Peyer's patch (tissue), 4 donors: ENCODE measurements around the gene CFAP77.

Experiments used
- CTCF ChIP-seq, 6 experiments: fragments of 450-650 bp in 4 of 6; fragments of 200-600 bp in 2 of 6; sonication (generic) in 1 of 6; IDR thresholded peaks; one replicate each; pipeline ENCODE4 v1.5.1; 2017 to 2019; ENCODE audit warnings: antibody characterized with exemption in 6 of 6, mild to moderate bottlenecking in 3 of 6, moderate library complexity in 1 of 6
- POLR2A ChIP-seq, 2 donors: fragments of 450-650 bp; IDR thresholded peaks; one replicate each; pipeline ENCODE4 v1.5.1; 2017; ENCODE audit warnings: antibody characterized with exemption in 2 of 2, mild to moderate bottlenecking in 2 of 2, moderate library complexity in 2 of 2

DNA sequence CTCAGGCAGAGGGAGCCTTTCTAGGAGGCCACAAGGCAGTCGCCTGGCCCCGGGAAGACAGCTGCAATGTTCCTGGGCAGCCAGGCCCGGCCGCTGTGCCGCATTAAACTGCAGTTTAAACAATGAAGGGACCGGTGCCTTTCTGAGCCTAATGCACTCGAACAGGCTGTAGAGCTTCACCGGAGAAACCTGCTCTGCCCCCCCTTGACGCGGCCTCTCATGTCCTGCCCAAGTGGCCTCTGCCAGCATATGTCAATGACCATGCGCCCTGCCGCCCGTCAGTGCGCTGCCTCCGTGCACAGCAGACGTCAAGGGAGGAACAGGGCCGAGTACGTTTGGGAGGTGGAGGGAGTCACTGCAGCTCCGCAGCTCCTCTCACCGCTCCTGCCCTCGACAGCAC, 133.9 kb downstream of the CFAP77 start:
- TF ChIP-seq CTCF (IDR thresholded peaks at IDR 0.05) (no peak), POLR2A (IDR thresholded peaks at IDR 0.05) (no peak)
